ENCODE data around the gene TARBP1.

TARBP1 gene

DNA sequence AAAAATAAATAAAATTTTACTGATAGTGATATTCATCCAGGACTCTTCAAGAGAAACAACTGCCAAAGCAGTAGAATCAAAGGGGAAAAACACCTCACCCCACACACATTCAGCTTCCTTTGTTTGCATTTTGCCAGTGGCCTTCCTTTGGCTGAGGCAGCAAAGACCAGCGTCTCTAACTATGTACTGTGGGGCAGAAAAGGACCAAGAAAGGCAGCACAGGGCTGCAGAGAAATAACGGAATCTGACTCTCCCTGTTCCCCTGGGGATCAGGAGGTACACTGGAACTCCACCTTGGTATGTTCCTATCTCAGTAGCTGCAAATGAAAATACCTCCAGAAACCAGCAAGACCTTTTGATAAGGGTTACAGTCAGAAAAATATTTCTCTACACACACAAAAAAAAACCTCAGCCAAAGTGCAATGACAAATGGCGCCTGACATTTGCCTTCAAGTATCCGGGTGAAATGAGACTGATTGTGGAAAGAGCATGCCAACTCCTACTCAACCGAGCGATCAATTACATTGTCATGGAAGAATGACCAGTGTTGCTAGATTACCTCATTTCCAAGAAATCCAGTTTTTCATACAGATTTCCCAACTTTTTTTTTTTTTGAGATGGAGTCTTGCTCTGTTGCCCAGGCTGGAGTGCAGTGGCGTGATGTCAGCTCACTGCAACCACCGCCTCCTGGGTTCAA, 50.9 kb downstream of the TARBP1 start:
- Histone ChIP-seq H3K9me3 (ENCODE audit: control insufficient read depth, low read length) (no peaks in the 10 kb centered on the region), H3K36me3 (ENCODE audit: control insufficient read depth, insufficient read depth, low read length) (no peaks in the 10 kb centered on the region), H3K4me1 (no peaks in the 10 kb centered on the region), H3K27ac (no peak overlapping the region), H3K4me3 (ENCODE audit: low read depth, low read length) (no peak overlapping the region), H3K4me2 (ENCODE audit: low read length) (no peak overlapping the region), H3K9ac (no peak overlapping the region), H3K79me2 (no peaks in the 10 kb centered on the region), H3K27me3 (ENCODE audit: control insufficient read depth, insufficient read depth, low read length) (no peaks in the 10 kb centered on the region), H2AFZ (no peak overlapping the region)
- TF ChIP-seq, protein P1, sequence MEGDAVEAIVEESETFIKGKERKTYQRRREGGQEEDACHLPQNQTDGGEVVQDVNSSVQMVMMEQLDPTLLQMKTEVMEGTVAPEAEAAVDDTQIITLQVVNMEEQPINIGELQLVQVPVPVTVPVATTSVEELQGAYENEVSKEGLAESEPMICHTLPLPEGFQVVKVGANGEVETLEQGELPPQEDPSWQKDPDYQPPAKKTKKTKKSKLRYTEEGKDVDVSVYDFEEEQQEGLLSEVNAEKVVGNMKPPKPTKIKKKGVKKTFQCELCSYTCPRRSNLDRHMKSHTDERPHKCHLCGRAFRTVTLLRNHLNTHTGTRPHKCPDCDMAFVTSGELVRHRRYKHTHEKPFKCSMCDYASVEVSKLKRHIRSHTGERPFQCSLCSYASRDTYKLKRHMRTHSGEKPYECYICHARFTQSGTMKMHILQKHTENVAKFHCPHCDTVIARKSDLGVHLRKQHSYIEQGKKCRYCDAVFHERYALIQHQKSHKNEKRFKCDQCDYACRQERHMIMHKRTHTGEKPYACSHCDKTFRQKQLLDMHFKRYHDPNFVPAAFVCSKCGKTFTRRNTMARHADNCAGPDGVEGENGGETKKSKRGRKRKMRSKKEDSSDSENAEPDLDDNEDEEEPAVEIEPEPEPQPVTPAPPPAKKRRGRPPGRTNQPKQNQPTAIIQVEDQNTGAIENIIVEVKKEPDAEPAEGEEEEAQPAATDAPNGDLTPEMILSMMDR (IDR thresholded peaks at IDR 0.05), result no peak

DNA sequence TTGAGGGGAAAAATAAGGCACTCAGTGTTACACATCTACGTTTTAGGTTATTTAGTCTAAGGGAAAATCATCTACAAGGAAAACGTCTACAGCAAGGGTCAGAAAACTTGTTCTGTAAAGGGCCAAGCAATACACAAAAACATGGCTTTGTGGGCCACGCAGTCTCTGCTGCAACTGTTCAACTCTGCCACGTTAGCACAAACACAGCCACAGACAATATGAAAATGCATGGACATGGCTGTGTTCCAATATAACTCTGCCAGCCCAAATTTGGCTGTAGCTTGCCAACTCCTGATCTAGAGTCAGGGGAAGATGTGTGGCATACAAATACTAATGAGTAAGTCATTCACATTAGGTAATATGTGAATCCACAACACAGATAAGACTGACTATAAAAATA, 65.0 kb downstream of the TARBP1 start:
- no peak overlapping the region for H3K4me2 ChIP-seq (ENCODE audit: low read length)
- no peaks in the 10 kb centered on the region for H3K27me3 ChIP-seq (ENCODE audit: control insufficient read depth, insufficient read depth, low read length)
- H3K9ac ChIP-seq, result no peak overlapping the region
- no peaks in the 10 kb centered on the region for H3K79me2 ChIP-seq
- H3K27ac ChIP-seq, result no peak overlapping the region
- TF ChIP-seq, protein P1 (IDR thresholded peaks at IDR 0.05), result no peak
- H3K4me1 ChIP-seq, result no peaks in the 10 kb centered on the region
- H2AFZ ChIP-seq, result no peak overlapping the region
- no peak overlapping the region for H3K4me3 ChIP-seq (ENCODE audit: low read depth, low read length)
- no peaks in the 10 kb centered on the region for H3K36me3 ChIP-seq (ENCODE audit: control insufficient read depth, insufficient read depth, low read length)
- no peaks in the 10 kb centered on the region for H3K9me3 ChIP-seq (ENCODE audit: control insufficient read depth, low read length)

DNA sequence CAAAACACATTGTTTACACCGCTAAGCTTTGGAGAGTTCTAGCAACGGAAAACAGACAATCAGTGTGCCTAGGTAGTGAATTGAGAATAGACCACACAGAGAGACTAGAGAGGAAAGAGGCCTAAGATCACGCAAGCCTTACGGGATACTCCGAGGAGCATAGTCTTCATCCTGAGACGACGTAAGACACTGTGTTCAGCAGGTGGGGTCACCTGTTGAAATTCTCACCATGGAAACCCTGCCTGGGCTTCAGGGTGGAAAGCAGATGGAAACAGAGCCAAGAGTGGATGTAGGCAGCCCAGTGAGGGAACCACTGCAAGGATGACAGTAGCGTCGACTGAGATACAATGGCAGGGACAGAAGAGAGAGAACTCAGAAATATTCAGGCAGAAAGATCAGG, 65.5 kb downstream of the TARBP1 start:
- Histone ChIP-seq H3K27ac (no peak overlapping the region), H3K4me1 (no peaks in the 10 kb centered on the region), H3K4me3 (ENCODE audit: low read depth, low read length) (no peak overlapping the region), H2AFZ (no peak overlapping the region), H3K79me2 (no peaks in the 10 kb centered on the region), H3K27me3 (ENCODE audit: control insufficient read depth, insufficient read depth, low read length) (no peaks in the 10 kb centered on the region), H3K36me3 (ENCODE audit: control insufficient read depth, insufficient read depth, low read length) (no peaks in the 10 kb centered on the region), H3K9ac (no peak overlapping the region), H3K9me3 (ENCODE audit: control insufficient read depth, low read length) (no peaks in the 10 kb centered on the region), H3K4me2 (ENCODE audit: low read length) (no peak overlapping the region)
- TF ChIP-seq, protein P1 (IDR thresholded peaks at IDR 0.05), result no peak

DNA sequence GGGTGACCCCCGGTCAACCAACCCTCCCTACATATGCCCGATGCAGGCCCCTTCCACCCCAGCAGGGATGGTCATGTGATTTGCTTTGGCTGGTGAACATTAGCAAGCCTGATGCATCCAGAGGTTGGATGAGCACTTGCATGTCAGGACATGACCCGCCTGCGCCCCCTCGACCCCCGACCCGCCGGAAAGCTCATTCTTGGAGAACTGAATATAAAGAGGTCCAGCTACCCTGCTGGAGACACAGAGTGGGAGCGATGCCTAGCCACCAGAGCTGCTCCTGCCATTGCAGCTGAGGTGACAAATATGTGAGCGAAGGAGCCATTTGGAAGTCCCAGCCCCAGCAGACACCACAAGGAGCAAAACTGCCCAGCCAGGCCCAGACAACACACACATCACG, 66.1 kb downstream of the TARBP1 start:
- no peak overlapping the region for H3K9ac ChIP-seq
- no peaks in the 10 kb centered on the region for H3K79me2 ChIP-seq
- no peak overlapping the region for H3K27ac ChIP-seq
- no peaks in the 10 kb centered on the region for H3K4me1 ChIP-seq
- no peak overlapping the region for H2AFZ ChIP-seq
- H3K4me2 ChIP-seq (ENCODE audit: low read length), result no peak overlapping the region
- no peaks in the 10 kb centered on the region for H3K9me3 ChIP-seq (ENCODE audit: control insufficient read depth, low read length)
- H3K27me3 ChIP-seq (ENCODE audit: control insufficient read depth, insufficient read depth, low read length), result no peaks in the 10 kb centered on the region
- TF ChIP-seq, protein P1 (IDR thresholded peaks at IDR 0.05), result no peak
- H3K36me3 ChIP-seq (ENCODE audit: control insufficient read depth, insufficient read depth, low read length), result no peaks in the 10 kb centered on the region
- no peak overlapping the region for H3K4me3 ChIP-seq (ENCODE audit: low read depth, low read length)

DNA sequence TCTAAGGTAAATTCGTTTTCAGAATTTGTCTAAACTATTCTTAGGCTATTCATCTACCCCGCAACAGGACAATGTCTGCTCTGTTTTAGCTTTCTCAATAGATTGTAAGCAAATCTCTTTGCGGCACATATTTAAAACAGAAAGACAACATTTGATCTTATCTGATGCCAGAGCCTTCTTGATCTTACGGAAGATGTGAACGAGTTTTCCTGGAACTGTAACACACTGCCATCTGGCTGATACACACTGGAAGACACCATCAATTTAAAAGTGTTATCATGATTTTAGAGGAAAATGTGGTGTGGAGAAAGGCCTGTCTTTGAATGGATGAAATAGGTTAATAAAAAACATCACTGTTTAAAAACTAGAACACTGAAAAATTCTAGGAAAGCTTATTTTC, 69.7 kb downstream of the TARBP1 start:
- H3K4me1 ChIP-seq, result no peaks in the 10 kb centered on the region
- TF ChIP-seq, protein P1 (IDR thresholded peaks at IDR 0.05), result no peak
- H2AFZ ChIP-seq, result no peak overlapping the region
- H3K9me3 ChIP-seq (ENCODE audit: control insufficient read depth, low read length), result no peaks in the 10 kb centered on the region
- no peak overlapping the region for H3K4me3 ChIP-seq (ENCODE audit: low read depth, low read length)
- no peaks in the 10 kb centered on the region for H3K36me3 ChIP-seq (ENCODE audit: control insufficient read depth, insufficient read depth, low read length)
- no peaks in the 10 kb centered on the region for H3K79me2 ChIP-seq
- H3K27ac ChIP-seq, result no peak overlapping the region
- no peak overlapping the region for H3K9ac ChIP-seq
- no peak overlapping the region for H3K4me2 ChIP-seq (ENCODE audit: low read length)
- no peaks in the 10 kb centered on the region for H3K27me3 ChIP-seq (ENCODE audit: control insufficient read depth, insufficient read depth, low read length)

All from parathyroid adenoma (tissue), 2 donors.